ENCODE results near the gene NPAS1. TPM values are rescaled to one million over a fixed set of nuclear protein-coding genes. Genes with fewer than 3 reads are reported as not detected.

NPAS1 gene
- total RNA-seq, 1 experiment from 2014 or later: 4.8 TPM

DNA sequence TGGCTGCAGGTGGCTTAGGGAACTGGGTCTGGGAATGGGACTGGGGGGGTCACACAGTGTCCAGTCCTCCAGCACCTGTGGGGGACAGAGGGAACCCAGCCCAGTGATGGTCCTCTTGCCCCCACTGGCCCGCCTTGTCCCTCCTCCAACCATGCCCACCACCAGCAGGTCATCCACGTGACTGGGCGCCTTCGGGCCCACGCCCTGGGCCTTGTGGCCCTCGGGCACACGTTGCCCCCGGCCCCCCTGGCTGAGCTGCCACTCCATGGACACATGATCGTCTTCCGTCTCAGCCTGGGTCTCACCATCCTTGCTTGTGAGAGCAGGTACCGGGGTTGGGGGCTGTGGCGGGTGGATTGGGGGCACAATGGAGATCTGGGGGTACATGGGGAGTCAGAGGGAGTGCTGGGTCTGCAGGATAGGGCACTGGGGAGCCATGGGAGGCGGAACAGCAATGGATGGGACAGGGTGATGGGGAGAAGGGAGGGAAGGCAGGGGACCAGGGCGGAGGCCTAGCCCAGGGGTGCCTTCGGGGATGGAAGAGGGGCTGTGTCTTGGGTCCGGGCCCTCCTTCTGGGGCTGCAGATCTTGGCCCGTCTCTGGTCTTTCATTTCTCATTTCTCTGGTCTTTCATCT lies 19.7 kb downstream of the NPAS1 start:
- Histone ChIP-seq H2AFZ (ENCODE audit: low read length) (no peak overlapping the region), H3K4me1 (ENCODE audit: low read length) (peaks cover 16% of the 10 kb centered on the region), H3K9me2 (replicated peaks; ENCODE audit: insufficient read depth, low read length) (no peaks in the 10 kb centered on the region), H3K36me3 (ENCODE audit: insufficient read depth, low read length) (no peaks in the 10 kb centered on the region), H3K9ac (ENCODE audit: low read length) (no peak overlapping the region), H4K20me1 (ENCODE audit: insufficient read depth, low read depth, low read length) (no peaks in the 10 kb centered on the region), H3K9me3 (ENCODE audit: low read length) (no peaks in the 10 kb centered on the region), H3K4me2 (ENCODE audit: low read depth, low read length, poor library complexity, severe bottlenecking) (no peak overlapping the region), H3K27me3 (ENCODE audit: low read length) (no peaks in the 10 kb centered on the region), H3K27ac (ENCODE audit: low read length) (no peak overlapping the region), H3K79me2 (ENCODE audit: low read length) (no peaks in the 10 kb centered on the region), H3K4me3 (ENCODE audit: low read length) (no peak overlapping the region)
- DNase-seq: no peak

GRCh38 chr19:47040869-47041268 lies 21.2 kb downstream of the NPAS1 start:
- no peaks in the 10 kb centered on the region for H3K9me2 ChIP-seq (replicated peaks; ENCODE audit: insufficient read depth, low read length)
- no peak overlapping the region for H3K27ac ChIP-seq (ENCODE audit: low read length)
- no peaks in the 10 kb centered on the region for H4K20me1 ChIP-seq (ENCODE audit: insufficient read depth, low read depth, low read length)
- H3K79me2 ChIP-seq (ENCODE audit: low read length): no peaks in the 10 kb centered on the region
- H2AFZ ChIP-seq (ENCODE audit: low read length): no peak overlapping the region
- H3K9me3 ChIP-seq (ENCODE audit: low read length): no peaks in the 10 kb centered on the region
- H3K27me3 ChIP-seq (ENCODE audit: low read length): no peaks in the 10 kb centered on the region
- H3K4me3 ChIP-seq (ENCODE audit: low read length): no peak overlapping the region
- H3K4me2 ChIP-seq (ENCODE audit: low read depth, low read length, poor library complexity, severe bottlenecking): no peak overlapping the region
- no peaks in the 10 kb centered on the region for H3K36me3 ChIP-seq (ENCODE audit: insufficient read depth, low read length)
- H3K4me1 ChIP-seq (ENCODE audit: low read length): peaks cover 8% of the 10 kb centered on the region
- no peak for DNase-seq
- H3K9ac ChIP-seq (ENCODE audit: low read length): no peak overlapping the region

- Histone ChIP-seq H3K4me3 (ENCODE audit: low read length) (no peak overlapping the region), H3K27ac (ENCODE audit: low read length) (no peak overlapping the region), H3K4me1 (ENCODE audit: low read length) (peaks cover 10% of the 10 kb centered on the region), H4K20me1 (ENCODE audit: insufficient read depth, low read depth, low read length) (no peaks in the 10 kb centered on the region), H3K4me2 (ENCODE audit: low read depth, low read length, poor library complexity, severe bottlenecking) (no peak overlapping the region), H3K27me3 (ENCODE audit: low read length) (no peaks in the 10 kb centered on the region), H3K79me2 (ENCODE audit: low read length) (peaks cover 18% of the 10 kb centered on the region), H3K36me3 (ENCODE audit: insufficient read depth, low read length) (no peaks in the 10 kb centered on the region), H3K9me3 (ENCODE audit: low read length) (no peaks in the 10 kb centered on the region), H3K9me2 (replicated peaks; ENCODE audit: insufficient read depth, low read length) (no peaks in the 10 kb centered on the region), H3K9ac (ENCODE audit: low read length) (no peak overlapping the region), H2AFZ (ENCODE audit: low read length) (no peak overlapping the region)
- no peak for DNase-seq
These were observed 25.6 kb downstream of the NPAS1 start for GRCh38 chr19:47044946-47045866.

GRCh38 chr19:47045867-47046470 lies 26.3 kb downstream of the NPAS1 start:
- H3K9me2 ChIP-seq (replicated peaks; ENCODE audit: insufficient read depth, low read length): no peaks in the 10 kb centered on the region
- peaks cover 18% of the 10 kb centered on the region for H3K79me2 ChIP-seq (ENCODE audit: low read length)
- H3K36me3 ChIP-seq (ENCODE audit: insufficient read depth, low read length): no peaks in the 10 kb centered on the region
- no peak overlapping the region for H3K27ac ChIP-seq (ENCODE audit: low read length)
- no peaks in the 10 kb centered on the region for H3K9me3 ChIP-seq (ENCODE audit: low read length)
- no peak for DNase-seq
- no peak overlapping the region for H3K4me2 ChIP-seq (ENCODE audit: low read depth, low read length, poor library complexity, severe bottlenecking)
- H3K4me3 ChIP-seq (ENCODE audit: low read length): no peak overlapping the region
- H4K20me1 ChIP-seq (ENCODE audit: insufficient read depth, low read depth, low read length): no peaks in the 10 kb centered on the region
- H3K9ac ChIP-seq (ENCODE audit: low read length): no peak overlapping the region
- H3K27me3 ChIP-seq (ENCODE audit: low read length): no peaks in the 10 kb centered on the region
- H2AFZ ChIP-seq (ENCODE audit: low read length): no peak overlapping the region
- H3K4me1 ChIP-seq (ENCODE audit: low read length): peaks cover 10% of the 10 kb centered on the region

DNA sequence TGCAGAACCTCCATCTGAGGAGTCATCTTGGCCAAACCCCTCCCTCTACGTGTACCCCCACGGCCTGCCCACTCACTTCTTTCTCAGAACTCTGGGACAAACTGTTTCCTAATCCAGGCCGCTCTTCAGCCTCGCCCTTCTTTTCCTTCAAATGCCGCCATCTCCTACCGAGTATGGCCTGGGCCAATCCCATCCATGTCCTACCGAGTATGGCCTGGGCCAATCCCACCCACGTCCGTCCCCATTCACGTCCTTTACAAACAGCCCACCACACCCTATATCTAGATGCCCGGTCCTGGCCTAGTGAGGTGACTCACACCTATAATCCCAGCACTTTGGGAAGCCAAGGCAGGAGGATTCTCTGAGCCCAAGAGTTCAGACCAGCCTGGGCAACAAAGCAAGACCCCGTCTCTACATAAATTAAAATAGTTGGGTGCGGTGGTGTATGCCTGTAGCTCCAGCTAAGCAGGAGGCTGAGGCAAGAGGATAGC lies 27.7 kb downstream of the NPAS1 start:
- Histone ChIP-seq H3K9ac (ENCODE audit: low read length) (no peak overlapping the region), H3K4me2 (ENCODE audit: low read depth, low read length, poor library complexity, severe bottlenecking) (peak overlapping the region; percentile 90), H3K36me3 (ENCODE audit: insufficient read depth, low read length) (no peaks in the 10 kb centered on the region), H3K27ac (ENCODE audit: low read length) (no peak overlapping the region), H3K9me2 (replicated peaks; ENCODE audit: insufficient read depth, low read length) (no peaks in the 10 kb centered on the region), H3K27me3 (ENCODE audit: low read length) (no peaks in the 10 kb centered on the region), H4K20me1 (ENCODE audit: insufficient read depth, low read depth, low read length) (no peaks in the 10 kb centered on the region), H3K9me3 (ENCODE audit: low read length) (no peaks in the 10 kb centered on the region), H3K4me3 (ENCODE audit: low read length) (peak overlapping the region; percentile 81; the same call in 1 of the 2 replicates), H3K4me1 (ENCODE audit: low read length) (peaks cover 10% of the 10 kb centered on the region), H3K79me2 (ENCODE audit: low read length) (peaks cover 18% of the 10 kb centered on the region), H2AFZ (ENCODE audit: low read length) (no peak overlapping the region)
- DNase-seq: no peak

DNA sequence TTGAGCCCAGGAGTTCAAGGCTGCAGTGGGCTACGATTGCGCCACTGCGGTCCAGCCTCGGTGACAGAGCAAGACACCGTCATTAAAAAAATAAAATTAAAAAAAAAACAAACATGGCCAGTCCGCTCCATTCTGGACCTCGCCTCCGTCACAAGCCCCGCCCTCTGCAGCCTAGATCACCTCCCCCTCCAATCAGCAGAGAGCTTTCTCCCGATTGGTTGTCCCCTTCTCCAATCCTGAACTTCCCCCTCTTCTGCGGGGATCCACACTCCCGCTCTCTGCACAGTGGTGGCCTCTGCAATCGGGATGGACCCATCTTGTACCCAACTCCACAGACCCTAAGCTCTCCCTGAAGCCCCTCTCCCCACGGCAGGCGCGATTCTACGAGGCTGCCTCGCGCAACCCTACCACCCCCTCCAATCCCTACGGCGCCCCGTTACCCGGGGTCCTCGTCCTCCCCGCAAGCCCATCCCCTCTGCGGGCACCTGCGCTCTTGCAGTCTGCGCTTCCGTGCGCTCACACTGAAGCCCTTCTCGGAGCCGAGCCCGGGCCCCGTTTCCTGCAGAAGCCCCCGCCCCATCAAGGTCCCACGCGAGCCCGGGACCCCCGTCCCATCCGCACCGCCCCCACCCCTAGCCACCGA lies 28.2 kb downstream of the NPAS1 start:
- H3K36me3 ChIP-seq (ENCODE audit: insufficient read depth, low read length): no peaks in the 10 kb centered on the region
- peak overlapping the region; percentile 18; the same call in 1 of the 2 replicates for H2AFZ ChIP-seq (ENCODE audit: low read length)
- H3K4me3 ChIP-seq (ENCODE audit: low read length): peak overlapping the region; percentile 81
- H3K9me3 ChIP-seq (ENCODE audit: low read length): no peaks in the 10 kb centered on the region
- peak; percentile 86 for DNase-seq
- H3K79me2 ChIP-seq (ENCODE audit: low read length): peaks cover 18% of the 10 kb centered on the region
- no peaks in the 10 kb centered on the region for H3K27me3 ChIP-seq (ENCODE audit: low read length)
- no peaks in the 10 kb centered on the region for H4K20me1 ChIP-seq (ENCODE audit: insufficient read depth, low read depth, low read length)
- no peaks in the 10 kb centered on the region for H3K9me2 ChIP-seq (replicated peaks; ENCODE audit: insufficient read depth, low read length)
- peaks cover 10% of the 10 kb centered on the region for H3K4me1 ChIP-seq (ENCODE audit: low read length)
- no peak overlapping the region; the same call in 1 of the 2 replicates for H3K27ac ChIP-seq (ENCODE audit: low read length)
- H3K9ac ChIP-seq (ENCODE audit: low read length): peak overlapping the region; percentile 80
- peak overlapping the region; percentile 90 for H3K4me2 ChIP-seq (ENCODE audit: low read depth, low read length, poor library complexity, severe bottlenecking)

GRCh38 chr19:47049307-47049700 lies 29.7 kb downstream of the NPAS1 start:
- H3K4me3 ChIP-seq (ENCODE audit: low read length): peak overlapping the region; percentile 51; the same call in 1 of the 2 replicates
- H3K27me3 ChIP-seq (ENCODE audit: low read length): no peaks in the 10 kb centered on the region
- peak overlapping the region; percentile 37; the same call in 1 of the 2 replicates for H3K9ac ChIP-seq (ENCODE audit: low read length)
- H3K36me3 ChIP-seq (ENCODE audit: insufficient read depth, low read length): no peaks in the 10 kb centered on the region
- DNase-seq: no peak
- H3K27ac ChIP-seq (ENCODE audit: low read length): no peak overlapping the region
- H3K9me2 ChIP-seq (replicated peaks; ENCODE audit: insufficient read depth, low read length): no peaks in the 10 kb centered on the region
- H3K4me1 ChIP-seq (ENCODE audit: low read length): peaks cover 10% of the 10 kb centered on the region
- H2AFZ ChIP-seq (ENCODE audit: low read length): no peak overlapping the region
- no peaks in the 10 kb centered on the region for H4K20me1 ChIP-seq (ENCODE audit: insufficient read depth, low read depth, low read length)
- H3K79me2 ChIP-seq (ENCODE audit: low read length): peaks cover 18% of the 10 kb centered on the region
- no peaks in the 10 kb centered on the region for H3K9me3 ChIP-seq (ENCODE audit: low read length)
- peak overlapping the region; percentile 50 for H3K4me2 ChIP-seq (ENCODE audit: low read depth, low read length, poor library complexity, severe bottlenecking)

Measured in Karpas-422 (cell line).